Measurements from ENCODE around the gene RAB36. TPM values are rescaled to one million over a fixed set of nuclear protein-coding genes. Genes with fewer than 3 reads are reported as not detected.

RAB36 gene
- total RNA-seq, 3 donors from 2014 or later: 1.3 to 4.8 (median 2.9) TPM

DNA sequence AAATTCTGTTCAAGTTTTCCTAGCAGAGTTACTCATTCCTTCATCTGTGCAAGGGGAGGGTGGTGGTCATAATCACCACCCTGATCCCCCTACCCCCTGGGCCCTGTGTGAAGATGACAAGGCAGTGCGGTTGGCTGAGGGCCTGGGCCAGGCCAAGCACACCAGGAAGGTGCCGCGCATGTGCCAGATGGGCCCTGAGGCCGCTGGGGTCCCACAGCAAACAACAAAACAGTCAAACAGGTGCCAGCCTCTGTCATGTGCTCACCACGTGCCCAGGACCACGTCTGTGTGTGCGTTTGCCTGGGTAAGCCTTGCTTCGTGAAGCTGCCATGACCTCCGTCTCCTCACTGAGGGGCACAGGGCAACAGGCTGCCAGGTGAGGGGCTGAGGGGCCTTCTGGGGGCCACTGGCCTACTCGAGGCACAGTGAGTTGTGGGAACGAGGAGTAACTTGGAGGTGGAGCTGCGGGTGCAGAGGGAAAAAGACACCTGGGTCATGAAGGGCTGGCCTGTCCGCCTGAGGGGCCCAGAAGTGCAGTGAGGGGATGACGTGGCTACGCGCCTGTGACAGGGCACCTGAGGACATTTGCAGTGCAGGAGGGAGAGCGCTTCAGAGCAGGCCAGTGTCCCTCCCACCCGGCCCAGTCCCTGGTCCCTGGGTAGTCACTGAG lies 29.3 kb upstream of the RAB36 start:
- intact Hi-C loops (cut with DNase I; ENCODE audit: low total_unique reads): no loop called here
- TF ChIP-seq, protein P1, sequence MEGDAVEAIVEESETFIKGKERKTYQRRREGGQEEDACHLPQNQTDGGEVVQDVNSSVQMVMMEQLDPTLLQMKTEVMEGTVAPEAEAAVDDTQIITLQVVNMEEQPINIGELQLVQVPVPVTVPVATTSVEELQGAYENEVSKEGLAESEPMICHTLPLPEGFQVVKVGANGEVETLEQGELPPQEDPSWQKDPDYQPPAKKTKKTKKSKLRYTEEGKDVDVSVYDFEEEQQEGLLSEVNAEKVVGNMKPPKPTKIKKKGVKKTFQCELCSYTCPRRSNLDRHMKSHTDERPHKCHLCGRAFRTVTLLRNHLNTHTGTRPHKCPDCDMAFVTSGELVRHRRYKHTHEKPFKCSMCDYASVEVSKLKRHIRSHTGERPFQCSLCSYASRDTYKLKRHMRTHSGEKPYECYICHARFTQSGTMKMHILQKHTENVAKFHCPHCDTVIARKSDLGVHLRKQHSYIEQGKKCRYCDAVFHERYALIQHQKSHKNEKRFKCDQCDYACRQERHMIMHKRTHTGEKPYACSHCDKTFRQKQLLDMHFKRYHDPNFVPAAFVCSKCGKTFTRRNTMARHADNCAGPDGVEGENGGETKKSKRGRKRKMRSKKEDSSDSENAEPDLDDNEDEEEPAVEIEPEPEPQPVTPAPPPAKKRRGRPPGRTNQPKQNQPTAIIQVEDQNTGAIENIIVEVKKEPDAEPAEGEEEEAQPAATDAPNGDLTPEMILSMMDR (IDR thresholded peaks at IDR 0.05): no peak
- TF ChIP-seq POLR2AphosphoS5 (IDR thresholded peaks at IDR 0.05): no peak
- TF ChIP-seq POLR2A (IDR thresholded peaks at IDR 0.05): no peak
- Histone ChIP-seq H3K4me1 (no peaks in the 10 kb centered on the region), H3K27ac (no peak overlapping the region), H3K36me3 (no peaks in the 10 kb centered on the region), H3K27me3 (no peaks in the 10 kb centered on the region), H3K4me3 (no peak overlapping the region), H3K9me3 (no peaks in the 10 kb centered on the region)
- no peak for DNase-seq (ENCODE audit: low spot score in 2 of 2)

DNA sequence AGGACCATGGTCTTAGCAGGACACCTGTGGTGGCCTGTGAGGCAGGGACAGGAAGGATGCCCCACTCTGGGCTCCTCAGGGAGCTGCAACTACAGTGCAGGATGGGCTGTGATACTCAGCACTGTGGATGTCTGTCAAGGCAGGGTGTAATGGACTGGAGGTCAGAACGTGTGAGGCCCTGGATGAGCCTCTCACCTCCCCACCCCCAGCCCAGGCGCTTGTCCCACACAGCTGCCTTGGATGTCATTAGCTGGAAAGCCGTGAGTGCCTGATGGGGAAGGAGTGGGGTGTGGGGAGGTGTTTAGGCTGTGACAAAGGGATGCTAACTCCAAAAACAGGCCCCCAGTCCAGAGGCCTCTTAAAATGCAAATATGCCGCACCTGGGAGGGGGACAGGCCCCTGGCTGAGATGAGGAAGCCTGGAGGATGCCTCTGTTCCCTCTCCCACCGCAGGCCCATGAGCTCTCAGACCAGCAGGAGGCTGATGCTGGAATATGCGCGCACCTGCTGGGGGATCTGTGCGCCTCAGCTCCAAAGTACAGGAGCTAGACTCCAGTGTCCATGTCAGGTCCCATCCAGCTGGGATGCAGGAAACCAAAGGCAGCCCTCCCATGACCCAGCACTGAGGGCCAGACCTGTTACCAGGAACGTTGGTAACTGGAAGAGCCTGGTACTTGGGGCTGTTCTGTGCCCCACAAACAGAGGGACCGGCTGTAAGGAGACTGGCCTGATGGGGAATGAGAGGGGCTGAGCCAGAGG lies 28.6 kb upstream of the RAB36 start:
- DNase-seq (ENCODE audit: low spot score in 2 of 2): no peak
- Histone ChIP-seq H3K27me3 (no peaks in the 10 kb centered on the region), H3K9me3 (no peaks in the 10 kb centered on the region), H3K36me3 (no peaks in the 10 kb centered on the region), H3K4me1 (no peaks in the 10 kb centered on the region), H3K27ac (no peak overlapping the region), H3K4me3 (no peak overlapping the region)
- TF ChIP-seq, protein P1 (IDR thresholded peaks at IDR 0.05): no peak
- intact Hi-C loops (cut with DNase I; ENCODE audit: low total_unique reads): no loop called here

DNA sequence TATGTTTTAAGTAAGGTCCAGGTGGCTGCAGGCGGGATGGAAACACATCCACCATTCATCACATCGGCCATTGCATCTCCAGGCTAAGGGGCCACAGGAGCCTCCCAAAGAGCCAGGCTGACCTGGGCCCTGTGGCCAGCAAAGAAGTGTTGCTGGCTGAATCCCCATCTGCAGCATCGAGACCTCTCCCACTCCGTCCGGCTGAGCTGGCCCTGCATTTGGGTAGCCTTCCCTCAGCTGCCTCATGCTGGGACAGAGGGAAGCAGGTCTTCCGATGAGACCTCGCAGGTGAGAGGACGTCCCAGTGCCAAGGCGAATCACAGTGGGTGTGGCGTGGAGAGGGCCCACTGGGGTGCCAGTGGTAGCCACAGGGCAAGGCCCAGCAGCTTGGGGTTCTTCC lies 28.0 kb upstream of the RAB36 start:
- no peak for DNase-seq (ENCODE audit: low spot score in 2 of 2)
- Histone ChIP-seq H3K36me3 (no peaks in the 10 kb centered on the region), H3K27me3 (no peaks in the 10 kb centered on the region), H3K27ac (no peak overlapping the region), H3K4me3 (no peak overlapping the region), H3K4me1 (no peaks in the 10 kb centered on the region), H3K9me3 (no peaks in the 10 kb centered on the region)
- no peak for TF ChIP-seq POLR2AphosphoS5 (IDR thresholded peaks at IDR 0.05)
- TF ChIP-seq, protein P1 (IDR thresholded peaks at IDR 0.05): no peak
- TF ChIP-seq POLR2A (IDR thresholded peaks at IDR 0.05): no peak
- intact Hi-C loops (cut with DNase I; ENCODE audit: low total_unique reads): no loop called here

DNA sequence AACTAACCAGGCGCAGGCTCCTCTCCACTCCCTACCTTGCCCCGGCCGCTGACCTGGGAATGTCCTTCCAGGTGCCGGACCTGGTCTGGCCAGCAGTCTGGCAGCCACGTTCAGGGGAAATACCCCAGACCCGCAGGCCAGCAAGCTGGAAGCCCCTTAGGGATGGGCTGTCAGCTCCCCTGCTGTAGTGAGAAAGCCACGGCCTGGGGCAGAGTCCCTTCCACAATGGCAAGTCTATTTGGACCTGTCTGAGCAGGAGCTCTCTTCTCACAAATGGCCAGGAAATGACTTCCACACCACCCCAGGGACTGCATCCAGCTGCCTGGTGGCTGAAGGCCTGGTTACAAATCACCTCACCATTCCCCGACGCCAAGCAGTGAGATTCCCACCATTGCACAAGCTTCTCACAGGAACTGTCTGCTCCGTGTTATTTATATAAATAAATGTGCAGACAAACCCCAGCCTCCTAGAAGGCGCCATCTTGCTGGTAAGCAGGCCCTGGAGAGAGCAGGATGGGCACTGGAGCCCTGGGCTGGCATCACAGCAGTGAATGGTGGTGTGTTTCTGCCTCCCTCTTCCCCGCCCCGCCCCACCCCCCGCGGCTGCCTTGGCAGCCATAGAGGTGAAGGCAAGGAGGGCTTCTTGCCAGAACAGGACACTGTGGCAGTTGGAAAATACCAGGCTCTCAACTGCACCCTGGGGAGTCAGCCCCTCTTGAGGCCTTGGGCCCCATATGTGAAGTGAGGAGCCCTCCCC lies 27.2 kb upstream of the RAB36 start:
- Histone ChIP-seq H3K27ac (peak overlapping the region in 1 of 2 donors; percentile 61), H3K27me3 (no peaks in the 10 kb centered on the region)
- intact Hi-C loops (cut with DNase I; ENCODE audit: low total_unique reads): no loop called here

More for the DNA sequence above, 27.2 kb upstream of the RAB36 start:
- DNase-seq (ENCODE audit: low spot score in 2 of 2): no peak
- Histone ChIP-seq H3K4me1 (no peaks in the 10 kb centered on the region), H3K9me3 (no peaks in the 10 kb centered on the region), H3K36me3 (no peaks in the 10 kb centered on the region), H3K4me3 (no peak overlapping the region)
- no peak for TF ChIP-seq POLR2A (IDR thresholded peaks at IDR 0.05)
- TF ChIP-seq, protein P1 (IDR thresholded peaks at IDR 0.05): no peak
